ENCODE results near the gene RNF168. TPM values are rescaled to one million over a fixed set of nuclear protein-coding genes. Genes with fewer than 3 reads are reported as not detected.
"Not testable (repeated sequence)": the region's sequence is repeated elsewhere in the genome, so short reads cannot be mapped to it uniquely, and the experiment has no call there.

The RNF168 gene, protein sequence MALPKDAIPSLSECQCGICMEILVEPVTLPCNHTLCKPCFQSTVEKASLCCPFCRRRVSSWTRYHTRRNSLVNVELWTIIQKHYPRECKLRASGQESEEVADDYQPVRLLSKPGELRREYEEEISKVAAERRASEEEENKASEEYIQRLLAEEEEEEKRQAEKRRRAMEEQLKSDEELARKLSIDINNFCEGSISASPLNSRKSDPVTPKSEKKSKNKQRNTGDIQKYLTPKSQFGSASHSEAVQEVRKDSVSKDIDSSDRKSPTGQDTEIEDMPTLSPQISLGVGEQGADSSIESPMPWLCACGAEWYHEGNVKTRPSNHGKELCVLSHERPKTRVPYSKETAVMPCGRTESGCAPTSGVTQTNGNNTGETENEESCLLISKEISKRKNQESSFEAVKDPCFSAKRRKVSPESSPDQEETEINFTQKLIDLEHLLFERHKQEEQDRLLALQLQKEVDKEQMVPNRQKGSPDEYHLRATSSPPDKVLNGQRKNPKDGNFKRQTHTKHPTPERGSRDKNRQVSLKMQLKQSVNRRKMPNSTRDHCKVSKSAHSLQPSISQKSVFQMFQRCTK
- total RNA-seq: 10 to 100 TPM; 22.2 to 40.6 (median 32.6) TPM

DNA sequence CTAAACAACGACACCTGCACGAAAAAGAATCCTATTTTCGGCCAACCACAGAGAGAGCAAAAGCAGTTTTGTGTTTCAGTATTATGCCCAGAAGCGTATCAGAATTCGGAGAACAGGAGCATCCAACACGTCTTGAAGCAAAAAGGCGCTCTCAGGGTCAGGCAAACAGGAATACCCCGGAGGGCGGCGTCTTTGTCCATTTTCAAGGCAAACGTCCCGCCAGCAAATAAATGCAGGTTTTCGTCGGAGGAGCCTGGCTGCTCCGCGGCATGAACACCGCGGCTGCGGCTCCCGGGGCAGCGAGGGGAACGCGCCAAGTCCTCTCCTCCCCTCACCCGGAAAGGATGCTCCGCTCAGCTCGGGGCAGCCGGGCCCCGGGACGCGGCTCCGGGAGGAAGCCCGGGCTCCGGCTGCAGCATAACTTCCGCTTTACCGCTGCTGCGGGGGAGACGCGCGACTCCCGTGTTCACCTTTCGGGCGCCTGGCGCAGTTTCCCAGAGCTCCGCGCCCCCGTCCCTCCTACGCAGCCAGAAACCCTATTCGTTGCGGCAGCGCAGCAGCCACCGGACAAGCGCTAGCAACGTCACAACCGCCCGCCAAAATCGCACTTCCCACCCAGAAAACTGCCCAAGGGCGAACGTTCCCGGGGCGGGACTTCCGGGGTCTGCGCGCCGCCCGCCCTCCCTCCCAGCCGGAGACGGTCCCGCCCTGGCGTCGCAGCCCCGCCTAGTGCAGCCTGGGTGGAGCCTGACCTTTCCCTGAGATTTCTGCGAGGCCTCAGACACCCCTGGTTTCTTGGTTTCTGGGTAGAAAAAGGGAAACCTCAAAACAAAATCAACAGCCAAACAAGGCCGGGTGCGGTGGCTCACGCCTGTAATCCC is at the start of gene RNF168:
TSS of gene RNF168 (minus strand) at position 573 of the 881 bp plus-strand sequence. CDS start 595 bp downstream, outside the sequence.
- H3K27me3 ChIP-seq: no peaks in the 10 kb centered on the region
- H3K27ac ChIP-seq: peak within 1 kb of the TSS; percentile 95
- H3K4me1 ChIP-seq: peaks cover 37% of the 10 kb centered on the region
- H3K4me3 ChIP-seq: peak within 1 kb of the TSS; percentile 92
- H3K36me3 ChIP-seq: no peaks in the 10 kb centered on the region
- TF ChIP-seq POLR2AphosphoS5 (IDR thresholded peaks at IDR 0.05) (peak; percentile 18 to 88 (median 81)), EP300 (IDR thresholded peaks at IDR 0.05) (no peak), POLR2A (IDR thresholded peaks at IDR 0.05) (peak; percentile 61 to 93)
- TF ChIP-seq, protein P1, sequence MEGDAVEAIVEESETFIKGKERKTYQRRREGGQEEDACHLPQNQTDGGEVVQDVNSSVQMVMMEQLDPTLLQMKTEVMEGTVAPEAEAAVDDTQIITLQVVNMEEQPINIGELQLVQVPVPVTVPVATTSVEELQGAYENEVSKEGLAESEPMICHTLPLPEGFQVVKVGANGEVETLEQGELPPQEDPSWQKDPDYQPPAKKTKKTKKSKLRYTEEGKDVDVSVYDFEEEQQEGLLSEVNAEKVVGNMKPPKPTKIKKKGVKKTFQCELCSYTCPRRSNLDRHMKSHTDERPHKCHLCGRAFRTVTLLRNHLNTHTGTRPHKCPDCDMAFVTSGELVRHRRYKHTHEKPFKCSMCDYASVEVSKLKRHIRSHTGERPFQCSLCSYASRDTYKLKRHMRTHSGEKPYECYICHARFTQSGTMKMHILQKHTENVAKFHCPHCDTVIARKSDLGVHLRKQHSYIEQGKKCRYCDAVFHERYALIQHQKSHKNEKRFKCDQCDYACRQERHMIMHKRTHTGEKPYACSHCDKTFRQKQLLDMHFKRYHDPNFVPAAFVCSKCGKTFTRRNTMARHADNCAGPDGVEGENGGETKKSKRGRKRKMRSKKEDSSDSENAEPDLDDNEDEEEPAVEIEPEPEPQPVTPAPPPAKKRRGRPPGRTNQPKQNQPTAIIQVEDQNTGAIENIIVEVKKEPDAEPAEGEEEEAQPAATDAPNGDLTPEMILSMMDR (IDR thresholded peaks at IDR 0.05): no peak
- H3K9me3 ChIP-seq: no peaks in the 10 kb centered on the region
- peak; percentile 96 for DNase-seq (ENCODE audit: low spot score in 2 of 2)
- WGBS: under 1% methylated on average over 50 of the region's 75 CpGs

DNA sequence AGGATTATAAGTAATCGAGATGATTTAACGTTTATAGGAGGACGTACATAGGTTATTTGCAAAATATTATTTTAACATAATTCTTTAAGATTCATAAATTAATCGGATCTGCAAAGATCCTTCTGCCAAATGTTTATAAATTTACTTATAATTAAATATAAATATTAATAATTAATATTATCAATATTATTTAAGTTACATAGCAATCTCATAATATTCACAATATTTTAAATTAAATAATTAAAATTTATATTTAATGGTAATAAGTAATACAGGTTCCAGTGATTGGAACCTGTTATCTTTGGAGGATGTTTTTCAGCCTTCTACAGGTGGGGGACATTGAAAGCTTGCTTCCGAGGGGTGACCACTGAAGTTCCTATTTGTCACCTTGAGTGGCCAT is 48.7 kb upstream of the RNF168 start:
- no peak overlapping the region for H3K27ac ChIP-seq
- H3K4me3 ChIP-seq: no peak overlapping the region
- H3K36me3 ChIP-seq: peaks cover 6% of the 10 kb centered on the region
- H3K4me1 ChIP-seq: no peaks in the 10 kb centered on the region
- peaks cover 6% of the 10 kb centered on the region for H3K9me3 ChIP-seq
- no peak for DNase-seq (ENCODE audit: low spot score in 2 of 2)
- H3K27me3 ChIP-seq: no peaks in the 10 kb centered on the region
- TF ChIP-seq, protein P1 (IDR thresholded peaks at IDR 0.05): no peak
- TF ChIP-seq EP300 (IDR thresholded peaks at IDR 0.05) (no peak), POLR2A (IDR thresholded peaks at IDR 0.05) (no peak), POLR2AphosphoS5 (IDR thresholded peaks at IDR 0.05) (no peak)
- WGBS: 95% methylated on average over 5 of the region's 5 CpGs

DNA sequence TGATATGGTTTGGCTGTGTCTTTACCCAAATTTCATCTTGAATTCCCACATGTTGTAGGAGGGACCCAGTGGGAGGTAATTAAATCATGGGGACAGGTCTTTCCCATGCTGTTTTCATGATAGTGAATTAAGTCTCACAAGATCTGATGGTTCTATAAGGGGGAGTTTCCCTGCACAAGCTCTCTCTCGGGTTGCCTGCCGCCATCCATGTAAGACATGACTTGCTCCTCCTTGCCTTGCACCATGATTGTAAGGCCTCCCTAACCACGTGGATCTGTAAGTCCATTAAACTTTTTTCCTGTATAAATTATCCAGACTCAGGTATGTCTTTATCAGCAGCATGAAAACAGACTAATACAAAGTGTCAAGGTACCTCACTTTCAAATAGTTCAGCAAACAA is 46.6 kb upstream of the RNF168 start:
- H3K4me1 ChIP-seq; H3K4me3 ChIP-seq; H3K27me3 ChIP-seq; H3K36me3 ChIP-seq; H3K27ac ChIP-seq; H3K9me3 ChIP-seq; DNase-seq (ENCODE audit: low spot score in 2 of 2): not testable (repeated sequence)
- 82% methylated on average over 3 of the region's 3 CpGs for WGBS

DNA sequence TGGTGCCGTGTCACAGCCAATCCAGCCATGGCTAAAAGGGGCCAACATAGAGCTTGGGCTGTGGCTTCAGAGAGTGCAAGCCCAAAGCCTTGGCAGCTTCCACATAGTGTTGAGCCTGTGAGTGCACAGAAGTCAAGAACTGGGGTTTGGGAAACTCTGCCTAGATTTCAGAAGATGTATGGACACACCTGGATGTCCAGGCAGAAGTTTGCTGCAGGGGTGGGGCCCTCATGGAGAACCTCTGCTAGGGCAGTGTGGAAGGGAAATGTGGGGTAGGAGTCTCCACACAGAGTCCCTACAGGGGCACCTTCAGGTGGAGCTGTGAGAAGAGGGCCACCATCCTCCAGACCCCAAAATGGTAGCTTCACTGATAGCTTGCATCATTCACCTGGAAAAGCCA is 45.7 kb upstream of the RNF168 start:
- DNase-seq (ENCODE audit: low spot score in 2 of 2); H3K9me3 ChIP-seq: not testable (repeated sequence)

DNA sequence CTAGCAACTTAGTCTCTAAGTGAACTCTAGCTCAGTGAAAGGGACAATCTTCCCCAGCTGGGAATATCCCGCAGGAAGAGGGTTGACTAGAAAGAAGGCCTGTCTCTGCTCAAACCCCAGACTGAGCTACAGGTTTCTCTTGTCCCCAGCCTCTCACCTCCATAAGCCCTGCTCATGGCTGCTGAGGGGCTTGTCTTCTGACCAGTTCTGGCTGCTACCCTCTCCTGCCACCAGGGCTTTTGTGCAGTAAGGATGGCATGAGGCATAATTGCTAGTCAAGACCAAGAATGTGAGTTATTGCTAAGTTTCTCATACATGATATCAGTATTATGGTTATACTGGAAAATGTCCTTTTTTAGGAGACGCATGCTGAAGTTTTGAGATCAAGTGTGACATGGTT is 43.5 kb upstream of the RNF168 start:
- no peaks in the 10 kb centered on the region for H3K4me1 ChIP-seq
- WGBS: 85% methylated on average over 2 of the region's 2 CpGs
- H3K27me3 ChIP-seq: no peaks in the 10 kb centered on the region
- no peaks in the 10 kb centered on the region for H3K36me3 ChIP-seq
- TF ChIP-seq EP300 (IDR thresholded peaks at IDR 0.05) (no peak), POLR2AphosphoS5 (IDR thresholded peaks at IDR 0.05) (no peak), POLR2A (IDR thresholded peaks at IDR 0.05) (no peak)
- TF ChIP-seq, protein P1 (IDR thresholded peaks at IDR 0.05): no peak
- H3K27ac ChIP-seq: no peak overlapping the region
- peaks cover 6% of the 10 kb centered on the region for H3K9me3 ChIP-seq
- no peak overlapping the region for H3K4me3 ChIP-seq
- DNase-seq (ENCODE audit: low spot score in 2 of 2): no peak

More for the DNA sequence above, 45.7 kb upstream of the RNF168 start:
- not testable (repeated sequence) for H3K27me3 ChIP-seq, H3K27ac ChIP-seq, H3K36me3 ChIP-seq, H3K4me3 ChIP-seq, H3K4me1 ChIP-seq
- WGBS: no CpG with 5 or more reads among the region's 1 CpG

DNA sequence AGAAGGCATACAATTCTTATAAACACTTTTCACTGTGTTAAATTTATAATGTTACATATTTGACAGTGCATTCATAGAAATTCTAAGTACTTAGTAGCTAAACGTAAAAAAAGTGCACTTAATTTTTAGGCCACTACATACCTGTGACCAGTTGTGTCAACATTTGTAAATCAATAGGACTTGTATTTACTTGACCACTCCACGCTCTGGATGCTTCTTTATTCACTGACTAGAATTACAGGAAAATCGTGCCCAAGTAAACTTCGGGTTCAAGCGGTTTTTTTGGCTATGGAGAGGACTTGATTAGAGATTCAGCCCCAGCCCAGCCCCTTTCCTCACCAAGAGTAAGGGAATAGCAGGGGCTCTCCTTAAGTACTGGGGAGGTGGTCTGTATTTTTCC is 43.0 kb upstream of the RNF168 start:
- H3K4me3 ChIP-seq: no peak overlapping the region
- no peaks in the 10 kb centered on the region for H3K27me3 ChIP-seq
- H3K9me3 ChIP-seq: peaks cover 6% of the 10 kb centered on the region
- H3K27ac ChIP-seq: no peak overlapping the region
- no peaks in the 10 kb centered on the region for H3K4me1 ChIP-seq
- no peak for DNase-seq (ENCODE audit: low spot score in 2 of 2)
- WGBS: 85% methylated on average over 5 of the region's 5 CpGs
- TF ChIP-seq, protein P1 (IDR thresholded peaks at IDR 0.05): no peak
- TF ChIP-seq POLR2A (IDR thresholded peaks at IDR 0.05) (no peak), POLR2AphosphoS5 (IDR thresholded peaks at IDR 0.05) (no peak), EP300 (IDR thresholded peaks at IDR 0.05) (no peak)
- no peaks in the 10 kb centered on the region for H3K36me3 ChIP-seq
